Measurements from ENCODE around the gene DUOX1.
A peak's percentile ranks its signal among the peaks of the same experiment; 100 is the strongest.

The DUOX1 gene

DNA sequence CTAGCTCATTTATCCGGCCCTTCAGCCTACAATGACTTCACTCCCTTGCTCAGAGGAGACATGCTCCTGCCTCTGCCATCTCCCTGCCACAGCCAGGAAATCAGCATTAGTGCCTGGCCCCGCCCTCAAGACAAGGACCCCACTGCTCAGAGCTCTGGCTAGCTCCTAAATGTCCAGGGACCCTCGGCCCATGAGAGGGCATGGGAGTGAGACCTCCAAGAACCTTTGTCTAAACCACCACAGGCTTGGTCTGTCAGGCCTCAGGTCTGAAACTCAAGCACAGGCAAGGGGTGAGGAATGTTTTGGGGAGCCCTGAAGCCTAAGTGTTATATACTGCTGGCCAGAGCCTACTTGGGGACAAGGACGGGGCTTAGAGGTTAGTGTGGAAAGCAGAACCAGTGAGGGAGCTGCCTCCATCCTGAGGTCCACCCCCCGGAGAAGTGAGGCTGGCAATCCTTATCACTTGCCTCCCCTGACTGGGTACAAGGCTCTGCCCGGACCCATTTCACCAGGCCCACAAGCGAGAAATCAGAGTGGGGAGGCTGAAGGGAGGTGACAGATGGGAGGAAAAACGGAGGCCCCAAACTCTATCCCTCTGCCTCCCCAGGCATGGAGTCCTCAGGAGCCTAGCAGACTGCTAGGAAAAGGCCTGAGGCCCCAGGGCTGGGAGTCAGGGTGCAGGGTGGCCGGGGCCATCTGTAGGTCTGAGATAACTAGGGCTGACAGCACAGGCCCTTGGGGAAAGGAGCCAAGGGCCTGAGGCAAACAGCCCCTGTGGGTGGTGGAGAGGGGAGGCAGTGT, 39.2 kb downstream of the DUOX1 start:
- no peak for DNase-seq

DNA sequence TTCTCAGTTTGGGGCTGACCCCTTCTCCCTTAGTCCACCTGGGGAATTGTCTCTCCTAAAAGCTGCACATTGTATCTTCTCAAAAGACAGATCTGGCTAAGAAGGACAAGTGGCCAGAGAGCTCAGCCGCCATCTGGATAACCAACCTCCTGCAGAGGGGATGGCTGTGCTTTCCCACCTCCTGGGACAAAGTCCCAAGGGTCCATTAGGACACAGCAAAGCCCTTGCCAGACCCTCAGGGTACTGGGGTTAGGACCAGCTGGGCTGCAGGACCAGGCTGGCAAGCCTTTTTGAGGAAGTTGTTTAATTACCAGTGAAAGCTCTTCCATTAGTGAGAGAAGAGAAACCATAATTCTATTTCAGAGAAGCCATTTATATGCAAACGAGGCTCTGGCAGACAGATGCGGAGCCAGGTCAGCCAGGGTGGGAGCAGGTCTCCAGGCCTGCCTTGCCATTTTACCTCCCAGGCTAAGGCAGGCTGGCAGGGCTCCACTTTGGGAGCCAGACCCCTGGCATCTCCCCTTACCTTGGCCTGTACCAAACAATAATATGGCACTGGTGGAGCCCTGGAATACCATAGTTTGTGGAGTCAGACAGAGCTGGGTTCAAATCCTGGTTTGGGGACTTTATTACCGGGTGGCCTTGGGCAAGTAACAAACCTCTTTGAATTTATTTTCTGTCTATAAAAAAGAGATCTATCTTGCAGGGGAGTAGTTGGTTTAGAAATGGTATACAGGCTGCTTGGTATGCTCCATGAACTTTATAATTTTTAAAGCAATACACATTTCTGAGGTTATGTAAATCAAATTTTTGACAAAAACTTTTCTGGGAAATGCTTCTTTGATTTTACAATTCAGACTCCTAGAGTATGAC, 40.0 kb downstream of the DUOX1 start:
- no peak for DNase-seq

DNA sequence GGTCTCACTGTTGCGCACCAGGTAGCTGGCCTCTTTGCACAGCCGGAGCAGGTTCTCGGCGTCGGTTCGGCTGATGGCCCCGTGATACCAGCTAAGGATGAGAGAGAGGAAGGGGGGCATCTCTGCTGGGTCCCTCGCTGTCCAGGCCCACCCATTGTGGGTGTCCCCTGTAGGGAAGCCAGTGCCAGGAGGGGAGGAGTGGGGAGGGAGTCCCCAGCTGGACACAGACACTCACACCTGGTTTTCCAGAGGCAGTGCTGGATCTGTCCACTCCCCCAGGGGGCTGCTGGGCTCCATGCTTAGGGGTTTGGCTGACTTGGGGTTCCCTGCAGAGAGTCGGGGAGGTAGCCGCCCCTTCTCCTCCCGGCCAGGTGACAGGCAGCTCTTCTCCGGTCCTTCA, 42.1 kb downstream of the DUOX1 start:
- no peak for DNase-seq

DNA sequence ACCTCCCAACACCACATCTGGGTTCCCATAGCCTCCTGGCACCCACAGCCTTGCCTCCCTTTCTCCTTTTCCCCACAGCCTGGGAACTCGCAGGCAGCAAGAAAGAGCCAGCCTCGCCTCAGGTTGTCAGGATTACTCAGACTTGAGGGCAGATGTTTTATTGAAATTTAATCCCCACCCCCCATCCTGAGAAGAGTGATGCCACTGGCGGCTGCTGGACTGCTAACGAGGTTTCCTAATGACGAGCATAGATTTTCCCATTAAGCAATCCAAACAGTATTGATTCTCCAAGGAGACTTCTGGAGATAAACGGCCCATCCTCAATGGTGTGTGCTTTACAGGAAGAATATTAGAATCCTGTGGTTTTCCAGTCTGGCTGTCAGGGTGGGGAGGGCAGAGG, 44.3 kb downstream of the DUOX1 start:
- no peak for DNase-seq

- DNase-seq = no peak
Measured at GRCh38 chr15:45174577-45174976, 44.8 kb downstream of the DUOX1 start.

GRCh38 chr15:45177285-45177684, 47.5 kb downstream of the DUOX1 start:
- DNase-seq = no peak

DNA sequence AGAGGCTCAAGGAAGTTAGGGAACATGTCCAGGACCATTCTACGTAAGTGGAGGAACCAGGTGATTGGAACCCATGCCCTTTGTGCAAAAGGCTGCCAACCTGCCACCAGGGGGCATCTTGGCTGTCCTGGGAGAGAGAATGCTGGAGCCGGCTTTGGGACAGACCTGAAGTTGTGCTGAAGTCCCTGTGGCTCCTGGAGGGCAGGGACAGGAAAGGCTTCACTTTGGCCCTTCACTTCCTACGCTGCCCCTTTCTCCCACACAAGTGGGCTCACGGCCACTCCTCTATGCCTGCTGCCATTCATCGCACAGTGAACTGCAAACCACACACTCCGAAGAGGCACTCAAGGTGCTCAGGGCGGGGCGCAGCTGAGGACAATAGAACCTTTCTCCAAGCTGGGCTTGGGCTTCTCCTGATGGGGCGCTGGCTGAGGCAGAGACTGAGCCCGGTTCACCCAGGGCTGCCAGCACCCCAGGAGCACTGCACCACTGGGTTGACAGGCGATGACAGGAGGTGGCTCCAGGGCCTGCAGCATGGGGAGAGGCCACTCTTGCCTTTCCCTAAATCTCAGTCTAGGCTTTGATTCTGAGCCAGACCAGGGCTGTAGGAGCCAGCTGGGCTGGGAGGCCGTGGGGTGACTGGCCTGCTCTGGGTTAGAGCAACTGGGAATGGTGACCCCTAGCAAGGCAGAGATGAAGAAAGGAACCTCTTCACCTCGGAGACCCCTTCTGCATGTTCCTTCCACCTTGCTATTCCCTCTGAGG, 49.6 kb downstream of the DUOX1 start:
- DNase-seq = peak; percentile 46 to 55

DNA sequence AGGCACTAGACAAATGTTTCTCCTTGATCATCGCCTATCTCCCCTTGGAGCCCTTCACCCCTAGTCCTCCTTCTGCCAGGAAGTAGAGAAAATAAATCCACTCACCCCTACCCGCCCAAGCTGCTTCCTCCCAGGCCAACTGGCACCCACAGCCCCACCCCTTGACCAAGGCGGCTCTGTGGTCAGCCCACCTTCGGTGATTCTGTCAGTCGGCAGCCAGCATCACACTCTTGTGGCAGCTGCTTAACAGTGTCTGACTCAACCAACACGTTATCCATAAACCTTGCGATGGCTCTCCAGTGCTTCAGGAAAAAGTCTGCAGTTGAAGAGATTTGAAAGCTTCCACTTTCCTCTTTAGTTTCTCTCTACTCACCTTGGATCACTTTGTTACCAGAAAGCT, 50.4 kb downstream of the DUOX1 start:
- peak in 1 of 2 donors; percentile 32 for DNase-seq

DNA sequence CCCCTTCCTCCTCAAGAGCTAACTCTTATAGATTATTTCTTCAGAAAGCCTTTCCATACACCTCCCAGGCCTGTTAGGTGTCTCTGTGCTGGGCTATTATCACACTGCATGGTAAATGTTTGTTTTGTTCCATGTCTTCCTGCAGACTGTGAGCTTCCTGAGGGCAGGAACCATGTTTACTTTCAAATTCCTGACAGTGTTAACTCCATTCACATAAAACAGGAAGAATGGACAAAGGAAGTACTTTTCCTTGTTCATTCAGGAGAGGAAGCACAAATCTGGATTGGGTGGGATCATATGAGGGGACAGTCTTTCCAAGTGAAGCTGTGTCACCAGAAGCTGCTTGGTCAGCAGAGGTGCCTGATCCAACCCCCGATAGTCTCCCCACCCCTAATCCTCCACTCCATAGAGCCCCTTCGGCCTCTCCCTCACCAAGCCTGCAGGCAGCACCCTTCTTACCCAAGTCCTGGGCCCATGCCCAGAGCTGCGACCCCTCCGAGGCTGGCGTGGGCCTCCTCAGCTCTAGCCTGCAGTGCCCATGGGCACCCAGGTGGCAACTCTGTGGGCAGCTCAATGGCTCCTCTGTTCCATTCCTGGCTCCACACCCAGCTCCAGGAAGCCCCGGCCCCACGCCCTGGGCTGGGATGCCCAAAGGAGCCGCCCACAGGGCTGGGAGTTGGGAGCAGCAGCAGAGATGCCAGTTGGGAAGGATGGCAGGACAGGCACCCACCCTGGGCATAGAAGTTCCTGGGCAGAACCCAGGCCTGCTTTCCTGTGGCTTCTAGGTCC, 51.0 kb downstream of the DUOX1 start:
- no peak for DNase-seq

DNA sequence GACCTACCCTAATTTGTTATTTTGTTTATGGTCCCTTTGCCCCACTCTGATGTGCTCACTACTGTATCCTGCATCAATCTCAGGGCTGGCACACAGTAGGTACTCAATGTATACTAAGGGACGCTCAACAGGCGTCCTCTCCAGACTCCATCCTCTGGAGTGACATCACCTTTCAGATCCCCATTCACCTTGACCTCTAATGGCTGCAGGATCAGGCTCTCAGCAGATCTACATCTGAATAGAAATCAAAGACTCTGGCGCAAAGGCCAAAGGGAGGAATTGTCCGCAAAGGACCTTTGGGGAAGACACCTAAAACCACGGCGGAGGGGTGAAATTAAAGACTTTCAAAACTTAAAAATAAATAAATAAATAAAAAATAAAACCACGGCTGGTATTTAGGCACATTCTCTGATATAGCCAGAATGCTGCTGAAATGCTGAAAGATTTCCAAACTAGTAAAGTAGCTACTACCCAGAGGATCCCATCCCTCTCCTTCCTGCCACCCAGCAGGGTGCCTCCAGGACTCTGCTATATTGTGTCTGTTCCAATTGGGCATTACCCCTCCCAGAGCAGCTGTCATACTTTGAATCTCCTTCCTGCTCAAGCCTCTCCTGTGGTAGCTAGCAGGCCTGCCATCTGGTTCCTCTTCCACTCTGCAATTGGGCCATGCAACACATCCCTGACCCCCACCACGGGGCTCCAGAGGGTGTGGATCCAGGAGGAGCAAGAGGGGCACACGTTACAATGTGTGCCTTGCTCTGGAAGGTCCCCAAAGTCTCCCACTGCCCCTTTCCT, 51.9 kb downstream of the DUOX1 start:
- no peak for DNase-seq

GRCh38 chr15:45182996-45183395, 53.2 kb downstream of the DUOX1 start:
- no peak for DNase-seq

DNA sequence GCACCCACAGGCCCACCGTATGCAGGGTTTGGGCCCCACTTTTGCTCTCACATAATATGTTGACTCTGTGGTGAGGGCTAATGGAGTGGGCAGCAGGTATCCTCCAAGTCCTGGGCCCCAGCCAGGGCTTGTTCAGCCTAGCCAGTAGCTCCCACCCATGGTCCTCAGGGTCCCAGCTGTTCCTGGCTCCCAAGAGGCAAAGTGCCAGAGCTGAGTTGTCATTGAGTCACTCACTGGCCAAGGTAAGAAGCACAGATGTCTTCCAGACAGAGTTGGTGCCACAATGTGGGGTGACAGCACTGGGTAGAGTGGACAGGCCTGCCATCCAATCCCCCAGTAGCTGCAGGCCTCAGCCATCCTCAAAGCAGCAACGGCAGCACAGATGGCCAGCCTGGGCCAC, 53.7 kb downstream of the DUOX1 start:
- DNase-seq = no peak

GRCh38 chr15:45184562-45185041, 54.8 kb downstream of the DUOX1 start:
- no peak for DNase-seq

GRCh38 chr15:45185069-45185779, 55.4 kb downstream of the DUOX1 start:
- no peak for DNase-seq

DNA sequence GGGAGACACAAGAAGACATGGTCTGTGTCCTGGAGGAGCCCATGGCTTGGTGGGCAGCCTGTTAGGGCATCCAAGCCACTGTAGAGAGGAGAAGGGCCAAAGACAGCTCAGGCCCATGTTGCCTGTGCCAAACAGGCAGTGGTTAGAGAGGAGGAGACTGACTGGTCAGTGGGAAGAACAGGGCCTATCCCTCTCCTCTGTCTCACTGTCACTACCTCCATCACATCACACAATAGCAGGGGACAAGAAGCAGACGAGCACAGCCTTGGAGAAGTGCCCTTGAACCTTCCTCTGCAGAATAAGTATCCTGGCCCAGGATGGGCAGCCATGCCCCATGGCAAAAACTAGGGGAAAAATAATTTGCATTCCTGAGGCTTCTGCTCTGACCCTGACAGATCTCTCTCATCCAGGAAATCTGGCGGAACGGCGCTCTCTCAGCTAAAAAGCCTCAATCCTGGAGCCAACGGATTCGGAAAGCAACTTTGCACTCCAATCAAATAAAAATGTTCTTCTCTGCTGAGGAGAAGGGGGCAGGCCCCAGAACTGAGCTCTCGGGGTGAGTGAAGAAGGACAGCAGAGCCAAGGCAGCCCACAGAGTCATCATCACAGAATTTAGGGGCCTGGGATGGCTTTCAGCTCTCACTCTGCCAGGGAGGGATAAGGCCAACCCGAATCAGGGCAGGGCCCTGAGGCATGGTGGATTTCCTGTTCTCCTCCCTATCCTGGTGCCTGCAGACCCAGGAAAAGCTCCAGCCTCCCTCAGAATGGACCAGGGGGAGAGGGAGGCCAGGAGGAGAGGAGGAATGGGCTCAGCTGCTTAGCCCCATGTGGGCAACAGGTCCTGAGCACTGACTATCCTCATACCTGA, 56.3 kb downstream of the DUOX1 start:
- DNase-seq = no peak

DNA sequence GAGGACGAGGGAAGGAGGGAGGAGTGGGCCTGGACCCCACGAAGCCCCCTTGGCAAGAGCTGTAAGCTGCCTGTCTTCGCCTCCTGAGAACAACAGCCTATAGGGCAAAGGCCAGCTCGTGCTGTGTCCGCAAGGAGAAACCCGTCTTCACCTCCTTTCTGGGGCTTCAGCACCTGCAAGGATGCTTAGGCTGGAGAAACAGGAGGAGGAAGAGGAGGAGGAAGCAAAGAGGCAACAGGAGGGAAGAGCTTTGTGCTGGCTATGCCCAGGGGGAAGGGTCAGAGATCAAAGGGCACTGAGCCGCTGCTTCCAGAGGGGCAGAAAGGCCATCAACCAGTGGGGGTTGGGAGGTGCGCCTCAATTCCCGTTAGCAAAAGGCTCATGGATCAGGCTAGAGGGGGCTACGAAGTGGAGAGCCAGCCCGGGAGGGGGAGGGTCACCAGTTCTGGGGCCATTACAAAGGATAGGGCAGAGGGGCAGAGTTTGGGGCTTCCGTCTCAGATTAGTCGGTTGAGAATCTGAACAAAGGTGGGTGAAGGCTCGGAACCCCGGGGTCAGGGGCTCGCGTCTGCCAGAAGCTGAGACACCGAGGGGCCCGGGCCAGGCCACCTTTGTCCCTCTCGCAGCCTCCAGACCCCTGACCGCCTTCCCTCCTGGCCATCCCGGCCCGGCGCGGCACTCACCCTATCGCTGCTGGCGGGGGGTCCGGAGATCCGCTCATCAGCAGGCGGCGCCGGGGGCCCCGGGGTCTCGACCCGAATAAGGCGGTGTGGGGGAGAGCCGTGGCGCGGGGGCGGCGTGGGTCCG, 57.2 kb downstream of the DUOX1 start:
- no peak for DNase-seq

DNA sequence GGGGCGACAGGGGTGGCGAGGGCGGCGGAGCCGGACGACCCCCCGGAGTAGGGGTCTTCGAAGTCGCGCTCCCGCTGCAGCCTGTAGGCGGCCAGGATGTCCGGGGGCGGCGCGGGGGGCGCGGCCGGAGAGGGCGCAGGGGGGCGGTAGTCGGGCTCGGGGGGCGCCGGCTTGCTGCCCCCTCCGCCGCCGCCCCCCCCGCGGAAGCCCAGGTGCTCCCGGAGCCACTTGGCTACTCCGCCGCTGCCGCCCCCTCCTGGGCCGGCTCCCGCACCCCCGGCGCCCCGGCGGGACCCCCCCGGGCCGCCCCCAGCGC, 57.7 kb downstream of the DUOX1 start:
- no peak for DNase-seq

DNA sequence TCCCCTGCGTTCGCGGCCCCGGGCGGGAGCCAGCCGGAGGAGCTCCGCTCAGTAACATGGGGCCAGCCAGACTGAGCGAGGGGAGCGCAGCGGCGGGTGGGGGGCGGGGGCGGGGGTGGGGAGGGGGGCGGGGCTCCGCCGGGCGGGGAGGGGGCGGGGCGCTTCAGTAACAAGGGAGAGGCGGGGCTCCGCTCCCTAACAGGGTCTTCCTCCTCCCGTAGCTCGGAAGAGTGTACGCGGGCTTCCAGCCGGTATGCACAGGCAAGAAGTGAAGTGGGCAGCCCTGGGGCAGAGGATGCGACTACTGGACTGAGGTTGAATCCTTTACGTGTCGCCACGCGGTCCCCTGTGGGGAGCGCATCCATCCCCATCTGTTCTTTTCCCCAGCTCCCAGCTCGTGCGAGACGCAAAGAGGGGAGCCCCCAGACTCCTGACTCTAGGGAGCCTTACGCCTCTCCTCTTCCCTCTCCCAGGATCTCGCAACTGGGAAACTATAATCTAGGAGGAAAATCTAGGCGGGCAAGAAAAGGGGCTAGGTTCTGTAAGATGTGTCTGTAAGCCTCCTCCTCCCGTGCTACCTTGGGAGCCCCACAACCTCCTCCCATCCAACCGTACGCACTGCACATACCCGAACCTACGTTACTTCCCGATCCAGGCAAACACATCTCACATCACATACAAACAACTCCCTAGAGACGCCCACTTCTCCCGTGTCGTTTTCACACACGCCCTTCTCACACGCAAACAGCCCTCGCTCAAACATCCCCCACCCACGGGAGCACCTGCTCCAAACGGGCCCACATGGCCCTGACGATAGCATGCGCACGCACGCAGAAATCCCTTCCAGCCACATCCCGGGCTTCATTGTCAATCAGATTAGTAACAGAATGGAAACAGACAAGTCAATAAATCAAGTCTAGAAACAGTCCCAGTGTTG, 58.4 kb downstream of the DUOX1 start, which contains the start of gene SHF:
Gene SHF (minus strand): TSS at position 73 of the 937 bp plus-strand sequence. CDS start 15 bp downstream, at position 58.
- DNase-seq = peak; percentile 53 to 76

Measured in CD4-positive, alpha-beta T cell treated with Interleukin-1 beta for 1 hour (primary cell).